ENCODE measurements around the gene ZFP14. TPM values are rescaled to one million over a fixed set of nuclear protein-coding genes. Genes with fewer than 3 reads are reported as not detected.

ZFP14 gene
- total RNA-seq, result 0.70 and 1.6 TPM in 2 replicates

DNA sequence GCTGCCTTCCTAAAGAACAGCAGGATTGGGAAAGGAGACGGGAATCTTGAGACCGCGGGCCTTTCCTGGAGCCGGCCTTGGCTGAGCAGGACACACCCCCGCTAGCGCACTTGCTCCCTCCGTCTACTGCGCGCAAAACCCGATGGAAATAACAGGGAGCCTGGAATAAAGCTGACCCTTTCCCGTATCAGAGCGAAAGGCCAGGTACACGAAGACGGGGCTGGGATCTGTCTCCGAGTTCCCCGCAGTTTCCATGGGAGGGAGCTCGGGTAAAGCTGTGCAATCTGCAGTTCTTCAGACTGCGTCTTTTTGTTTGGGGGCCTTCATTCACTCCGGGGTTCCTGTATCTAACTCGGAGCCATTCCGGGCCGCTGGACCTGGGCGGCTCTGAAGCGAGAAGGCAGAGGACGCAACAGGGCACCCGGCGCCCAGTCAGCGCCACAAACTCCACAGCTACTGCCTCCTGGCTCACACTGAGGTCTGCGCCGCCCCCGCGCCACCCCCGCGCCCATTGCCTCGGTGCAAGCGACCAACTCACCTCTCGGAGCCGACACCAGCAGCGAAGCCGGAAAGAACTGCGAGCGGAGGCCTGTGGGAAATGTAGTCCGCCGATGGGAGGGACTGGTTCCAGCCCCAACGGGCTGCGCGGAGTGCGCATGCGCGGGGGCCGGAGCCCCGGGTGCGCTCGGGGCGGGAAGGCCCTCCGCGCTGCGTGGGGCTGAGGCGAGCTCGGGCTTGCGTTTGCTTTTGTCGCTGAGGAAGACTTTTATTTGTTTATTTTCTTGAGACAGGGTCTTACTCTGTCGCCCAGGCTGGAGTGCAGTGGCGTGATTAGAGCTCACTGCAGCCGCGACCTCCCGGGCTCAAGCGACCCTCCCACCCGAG is at the start of gene ZFP14:
ZFP14 (minus strand) TSS at position 577 of the 885 bp plus-strand sequence. CDS start 11,309 bp downstream, outside the sequence.

DNA sequence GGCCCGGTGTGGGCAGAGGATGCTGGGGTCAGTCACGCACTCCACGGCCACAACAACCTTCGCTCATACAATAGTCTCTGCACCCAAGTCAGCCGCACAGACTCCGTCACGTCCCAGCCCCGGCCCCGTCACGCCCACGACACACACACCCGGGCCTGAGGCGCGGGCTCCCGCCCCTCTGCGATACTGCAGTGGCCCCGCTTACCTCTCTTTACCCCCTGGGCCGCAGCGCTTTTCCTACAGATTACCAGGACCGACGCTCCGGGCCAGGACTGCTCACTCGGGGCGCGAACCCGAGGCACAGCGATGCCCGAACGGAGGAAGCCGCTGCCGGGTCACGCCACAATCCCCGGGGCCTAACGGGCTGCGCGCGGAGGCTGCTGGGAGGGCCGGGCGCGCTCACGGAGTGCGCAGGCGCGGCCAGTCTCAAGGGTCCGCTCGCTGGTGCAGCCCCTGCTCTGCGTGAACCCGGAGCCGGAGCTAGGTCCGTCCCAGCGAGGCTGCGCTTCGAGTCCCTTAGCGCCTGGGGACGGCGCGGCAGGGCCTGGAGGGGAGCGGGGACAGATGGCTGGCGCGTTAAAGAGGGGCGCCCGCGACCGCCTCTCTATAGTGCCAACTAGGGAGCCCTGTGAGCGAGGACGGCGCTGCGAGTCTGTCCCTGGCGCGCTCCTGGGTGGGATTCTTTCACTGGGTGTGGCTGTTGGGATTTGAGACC is 39.4 kb upstream of the ZFP14 start, which contains the start of gene ZFP82:
ZFP82 (minus strand) TSS at position 358 of the 715 bp plus-strand sequence. CDS start 8,855 bp downstream, outside the sequence.

Other genes with a start within 250 kb of the ZFP14 start
- 206 and 280 TPM in 2 replicates for gene CAPNS1, start 239.1 kb downstream of the ZFP14 start, total RNA-seq
- gene COX7A1, start 226.8 kb downstream of the ZFP14 start, total RNA-seq, result 0.35 TPM in 1 of 2 replicates, not detected in the other
- 1.9 TPM in 2 replicates for gene ZNF565, start 164.5 kb downstream of the ZFP14 start, total RNA-seq
- 63.0 and 79.5 TPM in 2 replicates for gene ZNF146, start 164.1 kb downstream of the ZFP14 start, total RNA-seq
- 1.5 and 3.2 TPM in 2 replicates for gene ZFP82, start 39.4 kb upstream of the ZFP14 start, total RNA-seq
- gene ZNF566, start 110.4 kb upstream of the ZFP14 start, total RNA-seq, result 2.2 TPM in 2 replicates
- 5.4 and 16.4 TPM in 2 replicates for gene ZNF260, start 149.1 kb upstream of the ZFP14 start, total RNA-seq
- 2.4 and 2.8 TPM in 2 replicates for gene ZNF529, start 194.1 kb upstream of the ZFP14 start, total RNA-seq
- gene ZNF382, start 226.1 kb upstream of the ZFP14 start, total RNA-seq, result 0.19 and 0.78 TPM in 2 replicates